ENCODE results near the gene HLA-DRB1. TPM values are rescaled to one million over a fixed set of nuclear protein-coding genes. Genes with fewer than 3 reads are reported as not detected.
A peak's percentile ranks its signal among the peaks of the same experiment; 100 is the strongest.
"Not testable (repeated sequence)": the region's sequence is repeated elsewhere in the genome, so short reads cannot be mapped to it uniquely, and the experiment has no call there.

HLA-DRB1 gene
- total and polyA plus RNA-seq, 5 donors from 2014 or later: 95.6 to 306 (median 238) TPM

GRCh38 chr6:32554116-32554965 lies 35.3 kb downstream of the HLA-DRB1 start:
- ATAC-seq (ENCODE audit: low read depth in 2 of 2): no peak

GRCh38 chr6:32553037-32553742 lies 36.5 kb downstream of the HLA-DRB1 start:
- Mint-ChIP-seq H3K27me3 (peaks cover 13% of the 10 kb centered on the region), H3K4me3 (no peak overlapping the region), H3K4me1 (peaks cover 0 to 2% (median 0%) of the 10 kb centered on the region in 4 donors), H3K9me3 (peaks cover 0 to 2% (median 0%) of the 10 kb centered on the region in 7 donors), H3K36me3 (no peaks in the 10 kb centered on the region), H3K27ac (no peak overlapping the region)
- ATAC-seq (ENCODE audit: low read depth in 2 of 2): no peak
- H3K4me3 ChIP-seq (ENCODE audit: low read depth, low read length): no peak overlapping the region
- no peaks in the 10 kb centered on the region for H3K36me3 ChIP-seq (ENCODE audit: control insufficient read depth, insufficient read depth, low read length)
- no peak overlapping the region for H3K27ac ChIP-seq (ENCODE audit: insufficient read depth, low read length, poor library complexity, severe bottlenecking)
- DNase-seq: no peak
- no peaks in the 10 kb centered on the region for H3K9me3 ChIP-seq (ENCODE audit: control insufficient read depth in 2 of 2, low read length in 2 of 2)
- H3K4me1 ChIP-seq (ENCODE audit: control insufficient read depth, insufficient read depth, low read length, poor library complexity, severe bottlenecking): no peaks in the 10 kb centered on the region
- no peaks in the 10 kb centered on the region for H3K27me3 ChIP-seq (ENCODE audit: control insufficient read depth, insufficient read depth, low read length)

More at GRCh38 chr6:32554116-32554965, 35.3 kb downstream of the HLA-DRB1 start:
- H3K4me1 ChIP-seq (ENCODE audit: control insufficient read depth, insufficient read depth, low read length, poor library complexity, severe bottlenecking): no peaks in the 10 kb centered on the region
- no peak overlapping the region for H3K4me3 ChIP-seq (ENCODE audit: low read depth, low read length)
- H3K27ac ChIP-seq (ENCODE audit: insufficient read depth, low read length, poor library complexity, severe bottlenecking): no peak overlapping the region
- H3K9me3 ChIP-seq (ENCODE audit: control insufficient read depth in 2 of 2, low read length in 2 of 2): no peaks in the 10 kb centered on the region
- peaks cover 0 to 2% (median 0%) of the 10 kb centered on the region in 7 donors for H3K9me3 Mint-ChIP-seq
- no peaks in the 10 kb centered on the region for H3K36me3 ChIP-seq (ENCODE audit: control insufficient read depth, insufficient read depth, low read length)
- no peak for DNase-seq
- H3K27ac Mint-ChIP-seq: peak overlapping the region in 1 of 3 donors; percentile 47
- peaks cover 0 to 10% (median 4%) of the 10 kb centered on the region in 4 donors for H3K4me1 Mint-ChIP-seq
- H3K27me3 Mint-ChIP-seq: peaks cover 13% of the 10 kb centered on the region
- H3K36me3 Mint-ChIP-seq: no peaks in the 10 kb centered on the region
- no peak overlapping the region for H3K4me3 Mint-ChIP-seq
- H3K27me3 ChIP-seq (ENCODE audit: control insufficient read depth, insufficient read depth, low read length): no peaks in the 10 kb centered on the region

GRCh38 chr6:32551410-32551809 lies 38.2 kb downstream of the HLA-DRB1 start:
- Histone ChIP-seq H3K27me3 (ENCODE audit: control insufficient read depth, insufficient read depth, low read length) (no peaks in the 10 kb centered on the region), H3K4me3 (ENCODE audit: low read depth, low read length) (no peak overlapping the region), H3K9me3 (ENCODE audit: control insufficient read depth in 2 of 2, low read length in 2 of 2) (no peaks in the 10 kb centered on the region), H3K4me1 (ENCODE audit: control insufficient read depth, insufficient read depth, low read length, poor library complexity, severe bottlenecking) (no peaks in the 10 kb centered on the region), H3K27ac (ENCODE audit: insufficient read depth, low read length, poor library complexity, severe bottlenecking) (no peak overlapping the region), H3K36me3 (ENCODE audit: control insufficient read depth, insufficient read depth, low read length) (no peaks in the 10 kb centered on the region)
- Mint-ChIP-seq H3K4me1 (peaks cover 0 to 2% (median 0%) of the 10 kb centered on the region in 4 donors), H3K27ac (no peak overlapping the region), H3K36me3 (no peaks in the 10 kb centered on the region), H3K9me3 (peaks cover 0 to 2% (median 0%) of the 10 kb centered on the region in 7 donors), H3K4me3 (no peak overlapping the region), H3K27me3 (peaks cover 14% of the 10 kb centered on the region)
- ATAC-seq (ENCODE audit: low read depth in 2 of 2) (no peak), DNase-seq (no peak)

- Histone ChIP-seq H3K4me3 (ENCODE audit: low read depth, low read length) (no peak overlapping the region), H3K9me3 (ENCODE audit: control insufficient read depth in 2 of 2, low read length in 2 of 2) (peaks cover 0 to 3% of the 10 kb centered on the region in 2 experiments), H3K36me3 (ENCODE audit: control insufficient read depth, insufficient read depth, low read length) (no peaks in the 10 kb centered on the region), H3K27me3 (ENCODE audit: control insufficient read depth, insufficient read depth, low read length) (no peaks in the 10 kb centered on the region), H3K4me1 (ENCODE audit: control insufficient read depth, insufficient read depth, low read length, poor library complexity, severe bottlenecking) (no peaks in the 10 kb centered on the region), H3K27ac (ENCODE audit: insufficient read depth, low read length, poor library complexity, severe bottlenecking) (no peak overlapping the region)
- ATAC-seq (ENCODE audit: low read depth in 2 of 2) (no peak), DNase-seq (no peak)
- H3K9me3 Mint-ChIP-seq: peaks cover 0 to 7% (median 3%) of the 10 kb centered on the region in 7 donors
- H3K36me3 Mint-ChIP-seq: no peaks in the 10 kb centered on the region
- peaks cover 11% of the 10 kb centered on the region for H3K27me3 Mint-ChIP-seq
- H3K4me3 Mint-ChIP-seq: no peak overlapping the region
- no peak overlapping the region for H3K27ac Mint-ChIP-seq
- H3K4me1 Mint-ChIP-seq: peaks cover 0 to 6% (median 0%) of the 10 kb centered on the region in 4 donors
Observed at GRCh38 chr6:32539839-32540238, 49.8 kb downstream of the HLA-DRB1 start.

- H3K4me3 ChIP-seq (ENCODE audit: low read depth, low read length): peak overlapping the region; percentile 82
- not testable (repeated sequence) for H3K27me3 Mint-ChIP-seq; H3K27ac Mint-ChIP-seq; H3K27me3 ChIP-seq (ENCODE audit: control insufficient read depth, insufficient read depth, low read length); DNase-seq; H3K36me3 Mint-ChIP-seq; H3K9me3 ChIP-seq (ENCODE audit: control insufficient read depth in 2 of 2, low read length in 2 of 2); H3K9me3 Mint-ChIP-seq; H3K4me1 Mint-ChIP-seq; H3K4me1 ChIP-seq (ENCODE audit: control insufficient read depth, insufficient read depth, low read length, poor library complexity, severe bottlenecking); ATAC-seq (ENCODE audit: low read depth in 2 of 2); H3K27ac ChIP-seq (ENCODE audit: insufficient read depth, low read length, poor library complexity, severe bottlenecking); H3K36me3 ChIP-seq (ENCODE audit: control insufficient read depth, insufficient read depth, low read length)
- H3K4me3 Mint-ChIP-seq: peak overlapping the region in 1 of 4 donors; percentile 74
Observed at GRCh38 chr6:32530431-32530793, 59.2 kb downstream of the HLA-DRB1 start.

GRCh38 chr6:32529697-32530430 lies 59.8 kb downstream of the HLA-DRB1 start, which contains the start of gene HLA-DRB5:
Gene HLA-DRB5 (minus strand): TSS chr6:32530287. CDS start chr6:32530224, 63 bp downstream.
- Histone ChIP-seq H3K27me3 (ENCODE audit: control insufficient read depth, insufficient read depth, low read length) (no peaks in the 10 kb centered on the region), H3K4me3 (ENCODE audit: low read depth, low read length) (peak within 1 kb of the TSS; percentile 82), H3K4me1 (ENCODE audit: control insufficient read depth, insufficient read depth, low read length, poor library complexity, severe bottlenecking) (no peaks in the 10 kb centered on the region), H3K36me3 (ENCODE audit: control insufficient read depth, insufficient read depth, low read length) (no peaks in the 10 kb centered on the region), H3K27ac (ENCODE audit: insufficient read depth, low read length, poor library complexity, severe bottlenecking) (peak within 1 kb of the TSS; percentile 55), H3K9me3 (ENCODE audit: control insufficient read depth in 2 of 2, low read length in 2 of 2) (no peaks in the 10 kb centered on the region)
- peak within 1 kb of the TSS in 1 of 3 donors; percentile 48 for H3K27ac Mint-ChIP-seq
- H3K36me3 Mint-ChIP-seq: no peaks in the 10 kb centered on the region
- peaks cover 4% of the 10 kb centered on the region for H3K27me3 Mint-ChIP-seq
- peaks cover 0 to 8% (median 4%) of the 10 kb centered on the region in 4 donors for H3K4me1 Mint-ChIP-seq
- peak within 1 kb of the TSS; percentile 74 to 91 (median 82) for H3K4me3 Mint-ChIP-seq
- DNase-seq: peak; percentile 0 to 46 (median 15)
- ATAC-seq (ENCODE audit: low read depth in 2 of 2): peak; percentile 68 to 69
- peaks cover 0 to 3% (median 0%) of the 10 kb centered on the region in 7 donors for H3K9me3 Mint-ChIP-seq
